B cell (primary cell): Measurements from ENCODE around the gene TEKT2.

Experiments used
- CTCF ChIP-seq: fragments of 200-600 bp; IDR thresholded peaks from one replicate; pipeline ENCODE4 v1.8.0; 2022; ENCODE audit warnings: antibody characterized with exemption, mild to moderate bottlenecking
- EZH2 ChIP-seq: IDR thresholded peaks from 2 replicates; pipeline ENCODE4 v1.6.1; 2012; ENCODE audit warnings: borderline replicate concordance, low read depth, mild to moderate bottlenecking, moderate library complexity, low read length; ENCODE audit not compliant: insufficient read depth, poor library complexity, severe bottlenecking

GRCh38 chr1:36101546-36101945 is 17.7 kb downstream of the TEKT2 start:
- TF ChIP-seq CTCF (no peak), EZH2 (no peak)
